HEK293 (cell line): ENCODE results near the gene SPTBN5.

Experiments
- SP2 ChIP-seq: fragments of 450-650 bp; formaldehyde crosslinking; IDR thresholded peaks from 2 replicates; pipeline ENCODE4 v1.5.1; 2016; ENCODE audit warnings: missing biosample characterization, missing genetic modification characterization
- ZBTB17 ChIP-seq: fragments of 450-650 bp; formaldehyde crosslinking; IDR thresholded peaks from 2 replicates; pipeline ENCODE4 v1.5.1; 2016; ENCODE audit warnings: missing biosample characterization, missing genetic modification characterization
- ZBTB7A ChIP-seq: fragments of 450-650 bp; formaldehyde crosslinking; IDR thresholded peaks from 2 replicates; pipeline ENCODE4 v1.5.1; 2016; ENCODE audit warnings: low read depth, missing biosample characterization, missing genetic modification characterization
- ZNF112 ChIP-seq: fragments of 450-650 bp; formaldehyde crosslinking; IDR thresholded peaks from 2 replicates; pipeline ENCODE4 v1.5.0; 2017; ENCODE audit warnings: missing biosample characterization, missing genetic modification characterization
- ZNF624 ChIP-seq: fragments of 450-650 bp; formaldehyde crosslinking; IDR thresholded peaks from 2 replicates; pipeline ENCODE4 v1.5.1; 2017; ENCODE audit warnings: missing biosample characterization, missing genetic modification characterization
- ZNF747 ChIP-seq: fragments of 450-650 bp; formaldehyde crosslinking; IDR thresholded peaks from 2 replicates; pipeline ENCODE4 v1.5.1; 2016; ENCODE audit warnings: missing biosample characterization, missing genetic modification characterization
- TF ChIP-seq, protein P1 (sequence below): fragments of 450-650 bp; formaldehyde crosslinking; IDR thresholded peaks from 2 replicates; pipeline ENCODE4 v1.5.1; 2016; ENCODE audit warnings: missing biosample characterization, missing genetic modification characterization, borderline replicate concordance
- TF ChIP-seq, protein P2 (sequence below): fragments of 450-650 bp; formaldehyde crosslinking; IDR thresholded peaks from 2 replicates; pipeline ENCODE4 v1.5.1; 2016; ENCODE audit warnings: missing biosample characterization, missing genetic modification characterization
- TF ChIP-seq, protein P3 (sequence below): fragments of 450-650 bp; formaldehyde crosslinking; IDR thresholded peaks from 2 replicates; pipeline ENCODE4 v1.5.1; 2017; ENCODE audit warnings: missing biosample characterization, missing genetic modification characterization

DNA sequence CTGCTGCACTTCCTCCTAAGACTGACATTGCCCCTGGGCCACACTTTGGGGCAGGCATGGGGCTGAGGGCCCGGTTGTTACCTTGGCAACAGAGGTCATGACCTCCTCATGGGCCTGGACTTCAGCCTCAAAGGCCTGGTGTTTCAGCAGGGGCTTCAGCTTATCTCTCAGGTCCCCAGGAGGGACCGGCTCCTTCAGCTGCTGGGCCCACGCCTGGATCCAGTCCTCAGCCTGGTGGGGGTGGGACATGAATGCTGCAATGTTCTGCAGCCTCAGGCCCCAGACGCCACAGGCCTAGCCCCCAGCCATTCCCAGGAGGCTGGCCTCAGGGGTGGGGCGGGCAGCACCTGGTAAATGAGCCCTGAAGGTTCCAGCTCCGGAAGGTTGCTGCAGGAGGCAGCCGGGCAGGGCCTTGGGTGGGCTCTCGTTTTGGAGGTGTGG, 27.6 kb downstream of the SPTBN5 start:
- TF ChIP-seq, protein P1, sequence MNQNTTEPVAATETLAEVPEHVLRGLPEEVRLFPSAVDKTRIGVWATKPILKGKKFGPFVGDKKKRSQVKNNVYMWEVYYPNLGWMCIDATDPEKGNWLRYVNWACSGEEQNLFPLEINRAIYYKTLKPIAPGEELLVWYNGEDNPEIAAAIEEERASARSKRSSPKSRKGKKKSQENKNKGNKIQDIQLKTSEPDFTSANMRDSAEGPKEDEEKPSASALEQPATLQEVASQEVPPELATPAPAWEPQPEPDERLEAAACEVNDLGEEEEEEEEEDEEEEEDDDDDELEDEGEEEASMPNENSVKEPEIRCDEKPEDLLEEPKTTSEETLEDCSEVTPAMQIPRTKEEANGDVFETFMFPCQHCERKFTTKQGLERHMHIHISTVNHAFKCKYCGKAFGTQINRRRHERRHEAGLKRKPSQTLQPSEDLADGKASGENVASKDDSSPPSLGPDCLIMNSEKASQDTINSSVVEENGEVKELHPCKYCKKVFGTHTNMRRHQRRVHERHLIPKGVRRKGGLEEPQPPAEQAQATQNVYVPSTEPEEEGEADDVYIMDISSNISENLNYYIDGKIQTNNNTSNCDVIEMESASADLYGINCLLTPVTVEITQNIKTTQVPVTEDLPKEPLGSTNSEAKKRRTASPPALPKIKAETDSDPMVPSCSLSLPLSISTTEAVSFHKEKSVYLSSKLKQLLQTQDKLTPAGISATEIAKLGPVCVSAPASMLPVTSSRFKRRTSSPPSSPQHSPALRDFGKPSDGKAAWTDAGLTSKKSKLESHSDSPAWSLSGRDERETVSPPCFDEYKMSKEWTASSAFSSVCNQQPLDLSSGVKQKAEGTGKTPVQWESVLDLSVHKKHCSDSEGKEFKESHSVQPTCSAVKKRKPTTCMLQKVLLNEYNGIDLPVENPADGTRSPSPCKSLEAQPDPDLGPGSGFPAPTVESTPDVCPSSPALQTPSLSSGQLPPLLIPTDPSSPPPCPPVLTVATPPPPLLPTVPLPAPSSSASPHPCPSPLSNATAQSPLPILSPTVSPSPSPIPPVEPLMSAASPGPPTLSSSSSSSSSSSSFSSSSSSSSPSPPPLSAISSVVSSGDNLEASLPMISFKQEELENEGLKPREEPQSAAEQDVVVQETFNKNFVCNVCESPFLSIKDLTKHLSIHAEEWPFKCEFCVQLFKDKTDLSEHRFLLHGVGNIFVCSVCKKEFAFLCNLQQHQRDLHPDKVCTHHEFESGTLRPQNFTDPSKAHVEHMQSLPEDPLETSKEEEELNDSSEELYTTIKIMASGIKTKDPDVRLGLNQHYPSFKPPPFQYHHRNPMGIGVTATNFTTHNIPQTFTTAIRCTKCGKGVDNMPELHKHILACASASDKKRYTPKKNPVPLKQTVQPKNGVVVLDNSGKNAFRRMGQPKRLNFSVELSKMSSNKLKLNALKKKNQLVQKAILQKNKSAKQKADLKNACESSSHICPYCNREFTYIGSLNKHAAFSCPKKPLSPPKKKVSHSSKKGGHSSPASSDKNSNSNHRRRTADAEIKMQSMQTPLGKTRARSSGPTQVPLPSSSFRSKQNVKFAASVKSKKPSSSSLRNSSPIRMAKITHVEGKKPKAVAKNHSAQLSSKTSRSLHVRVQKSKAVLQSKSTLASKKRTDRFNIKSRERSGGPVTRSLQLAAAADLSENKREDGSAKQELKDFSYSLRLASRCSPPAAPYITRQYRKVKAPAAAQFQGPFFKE (tag by site-specific recombination) = no peak
- TF ChIP-seq ZBTB7A = no peak
- no peak for TF ChIP-seq ZBTB17 (tag by site-specific recombination)
- TF ChIP-seq, protein P2, sequence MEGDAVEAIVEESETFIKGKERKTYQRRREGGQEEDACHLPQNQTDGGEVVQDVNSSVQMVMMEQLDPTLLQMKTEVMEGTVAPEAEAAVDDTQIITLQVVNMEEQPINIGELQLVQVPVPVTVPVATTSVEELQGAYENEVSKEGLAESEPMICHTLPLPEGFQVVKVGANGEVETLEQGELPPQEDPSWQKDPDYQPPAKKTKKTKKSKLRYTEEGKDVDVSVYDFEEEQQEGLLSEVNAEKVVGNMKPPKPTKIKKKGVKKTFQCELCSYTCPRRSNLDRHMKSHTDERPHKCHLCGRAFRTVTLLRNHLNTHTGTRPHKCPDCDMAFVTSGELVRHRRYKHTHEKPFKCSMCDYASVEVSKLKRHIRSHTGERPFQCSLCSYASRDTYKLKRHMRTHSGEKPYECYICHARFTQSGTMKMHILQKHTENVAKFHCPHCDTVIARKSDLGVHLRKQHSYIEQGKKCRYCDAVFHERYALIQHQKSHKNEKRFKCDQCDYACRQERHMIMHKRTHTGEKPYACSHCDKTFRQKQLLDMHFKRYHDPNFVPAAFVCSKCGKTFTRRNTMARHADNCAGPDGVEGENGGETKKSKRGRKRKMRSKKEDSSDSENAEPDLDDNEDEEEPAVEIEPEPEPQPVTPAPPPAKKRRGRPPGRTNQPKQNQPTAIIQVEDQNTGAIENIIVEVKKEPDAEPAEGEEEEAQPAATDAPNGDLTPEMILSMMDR (tag by site-specific recombination) = no peak
- TF ChIP-seq SP2 (tag by site-specific recombination) = no peak
- TF ChIP-seq ZNF112 (tag by site-specific recombination) = no peak
- no peak for TF ChIP-seq ZNF747 (tag by site-specific recombination)
- no peak for TF ChIP-seq ZNF624
- TF ChIP-seq, protein P3, sequence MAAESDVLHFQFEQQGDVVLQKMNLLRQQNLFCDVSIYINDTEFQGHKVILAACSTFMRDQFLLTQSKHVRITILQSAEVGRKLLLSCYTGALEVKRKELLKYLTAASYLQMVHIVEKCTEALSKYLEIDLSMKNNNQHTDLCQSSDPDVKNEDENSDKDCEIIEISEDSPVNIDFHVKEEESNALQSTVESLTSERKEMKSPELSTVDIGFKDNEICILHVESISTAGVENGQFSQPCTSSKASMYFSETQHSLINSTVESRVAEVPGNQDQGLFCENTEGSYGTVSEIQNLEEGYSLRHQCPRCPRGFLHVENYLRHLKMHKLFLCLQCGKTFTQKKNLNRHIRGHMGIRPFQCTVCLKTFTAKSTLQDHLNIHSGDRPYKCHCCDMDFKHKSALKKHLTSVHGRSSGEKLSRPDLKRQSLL (tag by site-specific recombination) = no peak
